Choroid plexus epithelial cell (primary cell): Measurements from ENCODE around the gene FAM168B.

Experiments used
- DNase-seq: peaks from one replicate; pipeline ENCODE4 v3.0.0-alpha.2; 2010; ENCODE audit warnings: low read depth
- H3K4me3 ChIP-seq: 2 replicates; pipeline ENCODE4 v1.5.1; 2011; ENCODE audit warnings: low read depth, mild to moderate bottlenecking, control low read depth, low read length, moderate library complexity
- TF ChIP-seq, protein P1 (sequence below): conservative IDR thresholded peaks from 2 replicates; pipeline ENCODE4 v1.5.1; 2011; ENCODE audit warnings: low read depth, mild to moderate bottlenecking, control low read depth, inconsistent platforms, low read length, moderate library complexity

FAM168B gene

GRCh38 chr2:131113566-131114227, 20.4 kb upstream of the FAM168B start:
- DNase-seq, result no peak
- H3K4me3 ChIP-seq, result no peak overlapping the region
- TF ChIP-seq, protein P1, sequence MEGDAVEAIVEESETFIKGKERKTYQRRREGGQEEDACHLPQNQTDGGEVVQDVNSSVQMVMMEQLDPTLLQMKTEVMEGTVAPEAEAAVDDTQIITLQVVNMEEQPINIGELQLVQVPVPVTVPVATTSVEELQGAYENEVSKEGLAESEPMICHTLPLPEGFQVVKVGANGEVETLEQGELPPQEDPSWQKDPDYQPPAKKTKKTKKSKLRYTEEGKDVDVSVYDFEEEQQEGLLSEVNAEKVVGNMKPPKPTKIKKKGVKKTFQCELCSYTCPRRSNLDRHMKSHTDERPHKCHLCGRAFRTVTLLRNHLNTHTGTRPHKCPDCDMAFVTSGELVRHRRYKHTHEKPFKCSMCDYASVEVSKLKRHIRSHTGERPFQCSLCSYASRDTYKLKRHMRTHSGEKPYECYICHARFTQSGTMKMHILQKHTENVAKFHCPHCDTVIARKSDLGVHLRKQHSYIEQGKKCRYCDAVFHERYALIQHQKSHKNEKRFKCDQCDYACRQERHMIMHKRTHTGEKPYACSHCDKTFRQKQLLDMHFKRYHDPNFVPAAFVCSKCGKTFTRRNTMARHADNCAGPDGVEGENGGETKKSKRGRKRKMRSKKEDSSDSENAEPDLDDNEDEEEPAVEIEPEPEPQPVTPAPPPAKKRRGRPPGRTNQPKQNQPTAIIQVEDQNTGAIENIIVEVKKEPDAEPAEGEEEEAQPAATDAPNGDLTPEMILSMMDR, result no peak

DNA sequence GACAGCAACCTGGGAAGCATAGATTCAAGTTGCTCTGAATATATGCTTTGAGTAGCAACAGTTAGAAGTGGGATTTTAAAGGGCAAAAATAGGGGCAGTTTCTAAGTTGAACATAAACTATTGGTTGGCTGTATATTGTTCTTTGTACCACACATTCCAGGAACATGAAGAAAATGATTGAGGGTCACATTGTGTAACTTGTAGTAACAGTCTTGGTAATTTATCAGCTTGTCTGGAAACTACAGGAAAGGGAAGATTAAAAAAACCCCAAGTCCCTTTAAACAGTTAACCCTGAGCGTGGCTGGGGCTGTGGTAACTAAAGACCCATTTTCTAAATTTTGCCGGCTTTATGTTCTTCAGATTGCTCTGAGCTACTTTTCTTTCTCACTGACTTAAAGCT, 19.3 kb upstream of the FAM168B start:
- H3K4me3 ChIP-seq, result no peak overlapping the region
- DNase-seq, result peak; percentile 52
- TF ChIP-seq, protein P1, result no peak

DNA sequence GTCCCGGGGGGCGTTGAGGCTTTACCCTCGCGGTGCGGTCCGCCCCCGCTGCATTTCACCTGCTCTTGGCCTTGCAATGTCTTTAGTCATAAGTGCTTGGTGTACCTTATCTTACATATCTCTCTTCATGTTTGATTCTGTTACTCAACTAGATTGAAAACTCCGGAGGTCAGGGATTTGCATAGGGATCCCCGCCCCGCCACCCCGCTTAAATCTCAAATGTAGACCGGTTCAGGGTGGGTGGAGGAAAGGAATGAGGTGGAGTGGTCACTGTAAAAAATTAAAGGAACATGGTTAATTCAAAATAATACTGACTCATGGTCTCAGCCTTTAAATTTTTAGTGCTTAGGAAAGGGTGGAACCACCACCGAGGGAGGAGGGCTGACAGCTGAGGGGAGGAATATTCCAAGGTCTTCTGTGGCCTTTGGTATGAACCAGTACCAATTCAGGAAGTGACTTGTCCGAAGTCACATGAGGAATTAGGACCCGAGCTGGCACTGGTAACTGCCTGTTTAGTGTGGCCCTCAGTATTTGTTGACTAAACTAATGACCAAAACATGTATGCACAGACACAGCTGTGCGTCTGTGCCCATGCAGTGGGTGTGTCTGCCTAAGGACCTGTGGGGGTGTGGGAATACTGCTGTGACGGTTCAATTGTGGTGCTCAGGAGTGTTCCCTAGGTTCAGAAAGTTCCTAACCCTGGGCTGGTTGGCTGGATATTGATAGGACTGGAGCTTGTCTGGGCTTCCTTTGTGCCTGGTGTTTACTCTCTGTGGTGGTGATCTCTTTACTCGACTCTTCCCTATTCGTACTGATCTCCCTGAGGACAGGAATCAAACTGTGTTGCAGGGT, 12.9 kb upstream of the FAM168B start:
- peak; percentile 51 for DNase-seq
- H3K4me3 ChIP-seq, result peak overlapping the region; percentile 93
- TF ChIP-seq, protein P1, result no peak

DNA sequence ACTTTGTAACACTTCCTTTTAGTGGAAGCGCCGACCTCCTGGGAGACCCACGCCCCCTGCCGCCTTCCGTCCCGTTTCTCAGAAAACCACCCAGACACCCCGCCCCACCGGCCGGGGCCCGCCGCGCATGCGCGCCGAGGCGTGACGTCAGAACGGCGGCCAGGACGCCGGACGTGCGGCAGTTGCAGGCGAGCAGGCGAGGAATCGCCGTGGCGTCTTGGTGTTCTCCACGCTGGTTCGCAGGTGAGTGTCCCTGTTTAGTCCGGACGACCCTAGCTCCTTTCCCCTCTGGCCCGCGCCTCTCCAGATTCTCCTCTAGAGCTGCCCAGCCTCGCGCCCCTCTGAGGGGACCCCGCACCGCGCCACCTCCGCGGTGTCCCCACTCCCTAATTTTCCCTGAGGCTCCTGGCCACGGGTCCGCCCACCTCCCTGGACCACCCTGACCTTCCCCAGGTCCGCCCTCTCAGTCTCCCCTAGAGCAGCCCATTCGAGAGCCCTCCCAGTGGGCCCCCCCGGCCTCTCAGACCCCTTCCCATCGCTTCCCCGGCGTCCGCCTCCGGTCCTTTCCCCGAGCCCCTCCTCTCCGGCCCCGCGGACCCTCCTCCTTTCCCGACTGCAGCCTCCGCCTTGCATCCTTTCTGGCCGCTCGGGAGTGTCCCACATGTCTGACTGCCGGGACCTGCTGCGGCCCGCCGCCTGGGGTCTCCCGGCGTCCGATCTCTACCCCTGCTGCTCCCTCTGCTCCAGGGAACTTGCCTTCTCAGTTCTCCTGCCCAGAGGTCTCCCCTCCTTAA, 12.1 kb upstream of the FAM168B start, which contains the start of gene PLEKHB2:
Gene PLEKHB2 (plus strand): TSS at position 181 of the 794 bp plus-strand sequence. CDS start 15,606 bp downstream, outside the sequence.
- DNase-seq, result peak; percentile 91
- TF ChIP-seq, protein P1, result peak; percentile 26
- peak within 1 kb of the TSS; percentile 93 for H3K4me3 ChIP-seq

- TF ChIP-seq, protein P1, result no peak
- peak overlapping the region; percentile 93 for H3K4me3 ChIP-seq
- DNase-seq, result peak; percentile 85
Measured at GRCh38 chr2:131104487-131105155, 11.4 kb upstream of the FAM168B start.

DNA sequence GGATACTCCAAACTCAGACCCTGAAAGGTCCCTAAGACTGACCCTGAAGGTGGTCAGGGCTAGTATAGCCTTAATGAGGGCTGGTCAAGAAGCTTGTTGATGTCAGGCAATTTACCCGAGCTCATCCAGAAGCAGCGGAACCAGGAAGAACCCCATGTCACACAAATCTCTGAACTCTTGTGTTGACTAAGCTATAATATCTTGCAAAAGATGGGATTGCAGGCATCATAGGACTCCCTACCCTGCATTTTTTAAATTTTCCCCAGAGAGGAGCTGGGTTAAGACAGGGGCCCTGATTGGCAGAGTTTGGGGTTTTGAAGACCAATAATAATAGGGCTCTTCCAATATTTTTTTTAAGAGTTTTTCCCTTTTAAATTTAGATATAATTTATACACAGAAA, 9.9 kb upstream of the FAM168B start:
- H3K4me3 ChIP-seq, result no peak overlapping the region
- TF ChIP-seq, protein P1, result no peak
- no peak for DNase-seq
